ENCODE measurements around the gene NDOR1.

NDOR1 gene

DNA sequence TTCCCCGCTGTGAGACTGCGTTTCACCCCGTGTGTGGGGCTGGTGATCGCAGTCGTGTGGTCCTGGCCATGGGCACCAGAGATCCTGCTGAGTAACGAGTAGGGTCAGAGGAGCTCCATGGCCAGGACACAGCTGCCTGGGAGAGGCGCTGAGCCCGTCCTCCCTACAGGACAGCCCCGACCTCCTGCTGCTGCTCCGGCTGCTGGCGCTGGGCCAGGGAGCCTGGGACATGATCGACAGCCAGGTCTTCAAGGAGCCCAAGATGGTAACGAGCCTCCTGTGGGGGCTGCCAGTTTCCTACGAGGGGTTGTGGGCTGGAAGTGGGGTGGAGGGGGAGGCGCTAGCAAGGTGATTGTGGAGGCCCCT is 60.6 kb downstream of the NDOR1 start:
- no peak for DNase-seq

Data from NCI-H187 (cell line).